Measurements from ENCODE around the gene MAPRE2. TPM values are rescaled to one million over a fixed set of nuclear protein-coding genes. Genes with fewer than 3 reads are reported as not detected.

MAPRE2 gene
- total RNA-seq, 1 experiment from 2014 or later, result 29.4 TPM

GRCh38 chr18:35143622-35144596 is 102.7 kb downstream of the MAPRE2 start:
- Histone ChIP-seq H3K23me2 (ENCODE audit: insufficient read length, low read depth, low read length, poor library complexity, severe bottlenecking) (no peaks in the 10 kb centered on the region), H3K27me3 (ENCODE audit: insufficient read depth, low read length) (no peaks in the 10 kb centered on the region), H4K20me1 (ENCODE audit: control insufficient read depth, insufficient read depth, insufficient read length) (no peaks in the 10 kb centered on the region), H3K4me2 (ENCODE audit: insufficient read depth, insufficient read length, low read length) (no peak overlapping the region), H3K9ac (ENCODE audit: extremely low read depth, insufficient read length, low read length) (no peak overlapping the region), H3K9me3 (ENCODE audit: control insufficient read depth, low read depth, low read length) (no peaks in the 10 kb centered on the region), H3K18ac (ENCODE audit: insufficient read length, low read depth, low read length) (no peak overlapping the region), H3K79me2 (ENCODE audit: insufficient read depth, low read length) (no peaks in the 10 kb centered on the region), H4K5ac (ENCODE audit: insufficient read length, low read depth, low read length) (no peak overlapping the region), H2AK5ac (ENCODE audit: insufficient read length, low read length) (no peak overlapping the region), H3K23ac (ENCODE audit: insufficient read length, low read depth, low read length) (no peak overlapping the region), H2BK12ac (ENCODE audit: insufficient read length, low read depth, low read length) (no peak overlapping the region), H2AFZ (ENCODE audit: low read length) (no peak overlapping the region), H3K27ac (ENCODE audit: insufficient read length, low read depth, low read length) (no peak overlapping the region), H2BK15ac (ENCODE audit: low read depth, low read length) (no peak overlapping the region), H3K4me1 (ENCODE audit: insufficient read depth, low read length) (0 out of 2 replicates have a peak, but pooled peaks cover 2% of the 10 kb centered on the region), H3T11ph (ENCODE audit: low read length) (no peak overlapping the region), H3K79me1 (ENCODE audit: insufficient read depth, low read depth, low read length, poor library complexity, severe bottlenecking) (no peaks in the 10 kb centered on the region), H4K91ac (ENCODE audit: insufficient read length, low read depth, low read length) (no peak overlapping the region), H2BK5ac (ENCODE audit: insufficient read length, low read length) (no peak overlapping the region), H3K4ac (ENCODE audit: low read depth, low read length) (no peak overlapping the region), H2BK120ac (ENCODE audit: low read depth, low read length, poor library complexity, severe bottlenecking) (no peak overlapping the region), H4K8ac (replicated peaks; ENCODE audit: insufficient read length, low read depth, low read length) (no peak overlapping the region), H2BK20ac (ENCODE audit: low read depth, low read length, poor library complexity, severe bottlenecking) (no peak overlapping the region), H3K56ac (ENCODE audit: insufficient read length, low read depth, low read length) (no peak overlapping the region), H3K14ac (ENCODE audit: insufficient read depth, low read length) (no peak overlapping the region)
- TF ChIP-seq CTCF (conservative IDR thresholded peaks at IDR 0.05), result peak; percentile 80
- Mint-ChIP-seq H3K4me3 (no peak overlapping the region), H3K27ac (peak overlapping the region in 1 of 3 experiments; percentile 35; a peak in 2 of 7 replicates), H3K27me3 (ENCODE audit: low read depth) (peaks cover 2% of the 10 kb centered on the region; the same call in 1 of the 2 replicates), H3K36me3 (ENCODE audit: insufficient read depth in 1 of 3, low read depth in 3 of 3) (peaks cover 8 to 16% (median 14%) of the 10 kb centered on the region in 3 experiments; a peak in 5 of 7 replicates), H3K9me3 (peaks cover 3 to 5% of the 10 kb centered on the region in 2 experiments; a peak in 4 of 5 replicates), H3K4me1 (peaks cover 12 to 14% of the 10 kb centered on the region in 2 experiments)
- DNase-seq, result peak; percentile 64
- WGBS (ENCODE audit: extremely low coverage, insufficient read length, low lambda C conversion rate), result no CpG with 5 or more reads among the region's 8 CpGs

Measured in H9 (cell line).